GM10847 (cell line): ENCODE measurements around the gene ONECUT3.

Experiments
- POLR2A ChIP-seq: IDR thresholded peaks from 2 replicates; pipeline ENCODE4 v1.6.1; 2011; ENCODE audit not compliant: insufficient read length; ENCODE audit errors: extremely low read depth

ONECUT3 gene

GRCh38 chr19:1790054-1790792 lies 36.9 kb downstream of the ONECUT3 start:
- TF ChIP-seq POLR2A: no peak

GRCh38 chr19:1791879-1792278 lies 38.6 kb downstream of the ONECUT3 start:
- TF ChIP-seq POLR2A: no peak

DNA sequence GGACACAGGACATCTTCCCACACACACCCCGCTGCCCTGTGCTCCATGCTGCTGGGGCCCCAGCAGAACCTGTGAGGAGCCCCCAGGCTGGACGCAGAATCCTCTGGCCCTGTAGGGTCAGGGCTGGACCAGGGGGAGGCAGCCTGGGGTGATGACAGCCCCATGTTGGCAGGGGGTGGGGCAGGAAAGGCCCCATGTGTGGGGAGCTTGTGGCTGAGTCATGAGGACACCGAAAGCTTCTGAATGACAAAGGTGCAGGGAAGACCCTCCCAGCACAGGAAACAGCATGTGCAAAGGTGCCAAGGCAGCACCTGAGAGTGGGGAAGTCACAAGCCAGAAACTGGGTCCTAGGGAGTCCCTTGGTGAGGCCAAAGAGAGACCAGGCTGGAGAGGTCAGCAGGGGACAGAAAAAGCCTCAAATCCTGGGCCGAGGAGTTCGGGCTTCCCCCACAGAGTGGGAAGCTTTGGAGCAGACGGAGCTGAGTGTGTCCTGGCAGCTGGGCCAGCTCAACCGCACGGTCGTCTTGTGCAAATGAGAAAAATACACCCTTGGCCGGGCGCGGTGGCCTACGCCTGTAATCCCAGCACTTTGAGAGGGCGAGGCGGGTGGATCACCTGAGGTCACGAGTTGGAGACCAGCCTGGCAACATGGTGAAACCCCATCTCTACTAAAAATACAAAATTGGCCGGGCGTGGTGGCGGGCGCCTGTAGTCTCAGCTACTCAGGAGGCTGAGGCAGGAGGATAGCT lies 41.3 kb downstream of the ONECUT3 start:
- no peak for TF ChIP-seq POLR2A

GRCh38 chr19:1796395-1797142 lies 43.3 kb downstream of the ONECUT3 start:
- TF ChIP-seq POLR2A: no peak

- TF ChIP-seq POLR2A: no peak
These were observed 46.5 kb downstream of the ONECUT3 start for GRCh38 chr19:1799695-1800342.

DNA sequence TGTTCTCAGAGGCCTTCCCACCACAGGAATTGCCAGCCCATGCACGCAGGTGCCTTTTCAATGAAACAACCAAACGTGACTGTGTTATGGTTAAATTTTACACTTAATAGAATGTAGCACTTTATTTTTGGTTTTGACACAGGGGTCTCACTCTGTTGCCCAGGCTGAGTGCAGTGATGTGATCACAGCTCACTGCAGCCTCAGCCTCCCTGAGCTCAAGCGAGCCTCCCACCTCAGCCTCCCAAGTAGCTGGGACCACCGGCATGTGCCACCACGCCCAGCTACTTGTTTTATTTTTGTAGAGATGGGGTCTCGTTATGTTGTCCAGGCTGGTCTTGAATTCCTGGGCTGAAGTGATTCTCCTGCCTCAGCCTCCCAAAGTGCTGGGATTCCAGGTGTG lies 51.6 kb downstream of the ONECUT3 start:
- TF ChIP-seq POLR2A: no peak

GRCh38 chr19:1805401-1806183 lies 52.3 kb downstream of the ONECUT3 start:
- TF ChIP-seq POLR2A: no peak

DNA sequence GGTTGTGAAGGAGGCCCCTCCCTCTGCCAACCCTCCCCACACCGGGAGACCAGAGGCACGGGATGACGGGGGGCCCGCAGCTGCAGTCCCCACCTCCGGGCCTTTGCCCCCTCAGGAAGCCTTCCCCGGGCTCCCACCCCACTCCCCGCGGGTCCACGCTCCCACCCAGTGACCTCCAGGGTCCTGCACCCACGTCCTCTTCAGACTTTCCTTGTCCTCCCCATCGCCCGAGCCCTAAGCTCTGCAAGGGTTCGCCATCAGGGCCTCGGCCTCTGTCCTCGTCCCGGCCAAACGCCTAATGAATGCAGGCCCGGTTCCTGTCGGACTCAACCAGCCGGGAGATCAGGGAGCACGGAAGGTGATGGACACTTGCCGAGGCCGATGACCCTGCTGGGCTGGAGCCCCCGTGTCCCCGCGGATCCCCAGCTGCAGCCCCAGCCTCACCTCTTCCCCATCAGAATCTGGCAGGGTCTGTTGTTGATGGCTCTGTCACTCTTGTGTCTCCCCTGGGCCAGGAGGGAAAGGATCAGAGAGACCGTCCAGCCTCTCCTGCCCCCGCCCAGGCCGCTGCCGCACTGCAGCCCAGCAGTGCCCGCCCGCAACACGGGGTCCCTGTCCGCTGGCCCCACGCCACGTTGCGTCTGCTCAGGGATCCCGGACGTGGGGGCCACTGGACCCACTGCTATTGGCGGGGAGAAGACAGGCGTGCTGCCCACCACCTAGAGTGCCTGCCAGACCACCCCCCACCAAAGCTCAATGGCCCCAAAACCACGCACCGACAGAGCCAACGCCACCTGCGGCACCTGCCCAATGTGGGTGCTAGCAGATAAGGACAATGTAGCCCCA lies 53.1 kb downstream of the ONECUT3 start:
- no peak for TF ChIP-seq POLR2A

- no peak for TF ChIP-seq POLR2A
These were observed 53.9 kb downstream of the ONECUT3 start for GRCh38 chr19:1807030-1807694.

- no peak for TF ChIP-seq POLR2A
These were observed 54.5 kb downstream of the ONECUT3 start for GRCh38 chr19:1807695-1808394.

GRCh38 chr19:1808395-1808731 lies 55.1 kb downstream of the ONECUT3 start:
- TF ChIP-seq POLR2A: no peak

- TF ChIP-seq POLR2A: no peak
These were observed 56.4 kb downstream of the ONECUT3 start for GRCh38 chr19:1809678-1810077.
